ENCODE measurements around the gene TTC28. TPM values are rescaled to one million over a fixed set of nuclear protein-coding genes. Genes with fewer than 3 reads are reported as not detected.
"Not testable (repeated sequence)": the region's sequence is repeated elsewhere in the genome, so short reads cannot be mapped to it uniquely, and the experiment has no call there.

The TTC28 gene
- total RNA-seq, 2 experiments from 2014 or later: 1.6 to 1.9 TPM

- Mint-ChIP-seq H3K9me3 (peaks cover 5% of the 10 kb centered on the region), H3K27ac (no peak overlapping the region), H3K27me3 (ENCODE audit: low read depth) (peaks cover 4% of the 10 kb centered on the region), H3K4me3 (no peak overlapping the region), H3K4me1 (ENCODE audit: low read depth) (no peaks in the 10 kb centered on the region), H3K36me3 (ENCODE audit: low read depth) (no peaks in the 10 kb centered on the region)
- intact Hi-C loops (cut with micrococcal nuclease): no loop called here
- CTCF ChIA-PET: no interaction called here
- no peak for DNase-seq
These were observed 138.5 kb downstream of the TTC28 start for GRCh38 chr22:28541137-28541536.

DNA sequence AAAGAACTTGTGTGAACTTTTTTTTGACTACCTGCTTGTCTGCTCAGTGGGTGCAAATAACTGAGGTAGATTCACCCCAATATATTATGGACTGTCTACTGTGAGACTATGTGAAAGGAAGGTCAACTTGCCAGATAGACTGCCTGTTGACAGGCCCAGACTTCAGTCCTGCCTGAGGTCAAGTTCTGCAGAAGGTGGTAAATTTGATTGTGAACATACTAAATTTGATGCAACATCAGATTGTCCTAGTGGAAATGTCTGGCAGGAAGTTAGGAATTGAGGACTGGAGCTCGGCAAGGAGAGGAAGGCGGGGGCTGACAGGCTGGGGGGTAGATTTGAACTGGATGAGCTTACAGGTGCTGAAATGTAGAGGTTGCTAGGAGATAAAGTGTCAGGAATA lies 140.7 kb downstream of the TTC28 start:
- CTCF ChIA-PET: no interaction called here
- Mint-ChIP-seq H3K36me3 (ENCODE audit: low read depth) (no peaks in the 10 kb centered on the region), H3K4me3 (no peak overlapping the region), H3K4me1 (ENCODE audit: low read depth) (no peaks in the 10 kb centered on the region), H3K27ac (no peak overlapping the region), H3K27me3 (ENCODE audit: low read depth) (peaks cover 4% of the 10 kb centered on the region), H3K9me3 (peaks cover 5% of the 10 kb centered on the region)
- intact Hi-C loops (cut with micrococcal nuclease): no loop called here
- DNase-seq: no peak

- H3K4me1 Mint-ChIP-seq (ENCODE audit: low read depth); intact Hi-C loops (cut with micrococcal nuclease); H3K27ac Mint-ChIP-seq; H3K36me3 Mint-ChIP-seq (ENCODE audit: low read depth); H3K4me3 Mint-ChIP-seq; DNase-seq; CTCF ChIA-PET: not testable (repeated sequence)
- peaks cover 24% of the 10 kb centered on the region for H3K27me3 Mint-ChIP-seq (ENCODE audit: low read depth)
- peaks cover 14% of the 10 kb centered on the region for H3K9me3 Mint-ChIP-seq
These were observed 149.1 kb downstream of the TTC28 start for GRCh38 chr22:28530565-28530964.

DNA sequence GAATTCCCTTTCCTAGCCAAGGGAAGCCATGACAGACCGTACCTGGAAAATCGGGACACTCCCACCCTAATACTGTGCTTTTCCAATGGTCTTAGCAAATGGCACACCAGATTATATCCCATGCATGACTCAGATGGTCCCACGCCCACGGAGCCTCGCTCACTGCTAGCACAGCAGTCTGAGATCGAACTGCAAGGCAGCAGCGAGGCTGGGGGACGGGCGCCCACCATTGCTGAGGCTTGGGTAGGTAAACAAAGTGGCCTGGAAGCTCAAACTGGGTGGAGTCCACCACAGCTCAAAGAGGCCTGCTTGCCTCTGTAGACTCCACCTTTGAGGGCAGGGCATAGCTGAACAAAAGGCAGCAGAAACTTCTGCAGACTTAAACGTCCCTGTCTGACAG lies 150.5 kb downstream of the TTC28 start:
- CTCF ChIA-PET; intact Hi-C loops (cut with micrococcal nuclease); H3K4me3 Mint-ChIP-seq; DNase-seq; H3K36me3 Mint-ChIP-seq (ENCODE audit: low read depth); H3K4me1 Mint-ChIP-seq (ENCODE audit: low read depth); H3K27ac Mint-ChIP-seq: not testable (repeated sequence)
- Mint-ChIP-seq H3K9me3 (peaks cover 14% of the 10 kb centered on the region), H3K27me3 (ENCODE audit: low read depth) (peaks cover 24% of the 10 kb centered on the region)

DNA sequence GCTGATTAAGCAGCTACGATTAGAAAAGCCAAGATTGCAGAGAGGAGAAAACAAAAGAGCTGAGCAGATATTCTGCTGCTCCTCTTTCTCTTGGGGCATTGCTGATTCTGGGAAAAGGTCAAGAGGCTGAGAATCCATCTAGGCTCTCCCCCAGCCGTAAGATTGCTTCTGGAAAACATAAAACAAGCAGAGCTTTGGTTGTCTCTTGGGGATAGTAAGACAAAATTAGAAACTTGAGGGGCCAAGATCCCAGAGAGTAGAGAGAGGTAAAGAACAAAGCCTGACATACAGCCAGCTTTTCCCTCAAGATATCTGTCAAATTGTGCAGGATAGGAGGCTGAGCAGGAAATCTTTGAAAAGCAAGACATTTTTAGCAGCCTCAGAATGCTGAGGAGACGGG lies 158.2 kb downstream of the TTC28 start:
- CTCF ChIA-PET: interaction anchor here (1.1 kb wide), 1 partner anchor 8 kb away, joined by 5 read pairs; no protein-coding TSS in a partner anchor
- Mint-ChIP-seq H3K27ac (no peak overlapping the region), H3K36me3 (ENCODE audit: low read depth) (no peaks in the 10 kb centered on the region), H3K4me3 (no peak overlapping the region), H3K9me3 (no peaks in the 10 kb centered on the region), H3K27me3 (ENCODE audit: low read depth) (peaks cover 13% of the 10 kb centered on the region), H3K4me1 (ENCODE audit: low read depth) (no peaks in the 10 kb centered on the region)
- no peak for DNase-seq
- intact Hi-C loops (cut with micrococcal nuclease): no loop called here

- no peak for DNase-seq
- H3K27me3 Mint-ChIP-seq (ENCODE audit: low read depth): peaks cover 28% of the 10 kb centered on the region
- H3K27ac Mint-ChIP-seq: no peak overlapping the region
- peaks cover 17% of the 10 kb centered on the region for H3K9me3 Mint-ChIP-seq
- no peak overlapping the region for H3K4me3 Mint-ChIP-seq
- no peaks in the 10 kb centered on the region for H3K36me3 Mint-ChIP-seq (ENCODE audit: low read depth)
- H3K4me1 Mint-ChIP-seq (ENCODE audit: low read depth): no peaks in the 10 kb centered on the region
- intact Hi-C loops (cut with micrococcal nuclease): no loop called here
- CTCF ChIA-PET: no interaction called here
These were observed 165.3 kb downstream of the TTC28 start for GRCh38 chr22:28514321-28514821.

- Mint-ChIP-seq H3K9me3 (peaks cover 24% of the 10 kb centered on the region), H3K27me3 (ENCODE audit: low read depth) (peaks cover 27% of the 10 kb centered on the region)
- DNase-seq; H3K4me3 Mint-ChIP-seq; intact Hi-C loops (cut with micrococcal nuclease); H3K36me3 Mint-ChIP-seq (ENCODE audit: low read depth); H3K4me1 Mint-ChIP-seq (ENCODE audit: low read depth); H3K27ac Mint-ChIP-seq: not testable (repeated sequence)
- CTCF ChIA-PET: interaction anchor here (0.6 to 1.6 kb wide), 2 partner anchors 10 to 247 kb away, joined by 3 to 5 read pairs; no protein-coding TSS in a partner anchor
These were observed 167.3 kb downstream of the TTC28 start for GRCh38 chr22:28512387-28512786.

- CTCF ChIA-PET: interaction anchor here (0.6 to 0.7 kb wide), 2 partner anchors 66 to 488 kb away, joined by 3 to 4 read pairs; no protein-coding TSS in a partner anchor
- no peaks in the 10 kb centered on the region for H3K4me1 Mint-ChIP-seq (ENCODE audit: low read depth)
- no peak for DNase-seq
- intact Hi-C loops (cut with micrococcal nuclease): no loop called here
- H3K4me3 Mint-ChIP-seq: no peak overlapping the region
- peaks cover 26% of the 10 kb centered on the region for H3K9me3 Mint-ChIP-seq
- no peaks in the 10 kb centered on the region for H3K36me3 Mint-ChIP-seq (ENCODE audit: low read depth)
- no peak overlapping the region for H3K27ac Mint-ChIP-seq
- H3K27me3 Mint-ChIP-seq (ENCODE audit: low read depth): peaks cover 23% of the 10 kb centered on the region
These were observed 171.7 kb downstream of the TTC28 start for GRCh38 chr22:28507896-28508295.

GRCh38 chr22:28506150-28506535 lies 173.5 kb downstream of the TTC28 start:
- Mint-ChIP-seq H3K4me3 (no peak overlapping the region), H3K4me1 (ENCODE audit: low read depth) (no peaks in the 10 kb centered on the region), H3K36me3 (ENCODE audit: low read depth) (no peaks in the 10 kb centered on the region), H3K27me3 (ENCODE audit: low read depth) (peaks cover 21% of the 10 kb centered on the region), H3K27ac (no peak overlapping the region), H3K9me3 (peaks cover 16% of the 10 kb centered on the region)
- DNase-seq: no peak
- intact Hi-C loops (cut with micrococcal nuclease): no loop called here
- CTCF ChIA-PET: no interaction called here

GRCh38 chr22:28505416-28506149 lies 174.1 kb downstream of the TTC28 start:
- intact Hi-C loops (cut with micrococcal nuclease): no loop called here
- Mint-ChIP-seq H3K9me3 (peaks cover 10% of the 10 kb centered on the region), H3K27ac (no peak overlapping the region), H3K4me3 (no peak overlapping the region), H3K36me3 (ENCODE audit: low read depth) (no peaks in the 10 kb centered on the region), H3K4me1 (ENCODE audit: low read depth) (no peaks in the 10 kb centered on the region), H3K27me3 (ENCODE audit: low read depth) (peaks cover 15% of the 10 kb centered on the region)
- CTCF ChIA-PET: interaction anchor here (0.7 kb wide), 1 partner anchor 188 kb away, joined by 5 read pairs; no protein-coding TSS in a partner anchor
- no peak for DNase-seq

DNA sequence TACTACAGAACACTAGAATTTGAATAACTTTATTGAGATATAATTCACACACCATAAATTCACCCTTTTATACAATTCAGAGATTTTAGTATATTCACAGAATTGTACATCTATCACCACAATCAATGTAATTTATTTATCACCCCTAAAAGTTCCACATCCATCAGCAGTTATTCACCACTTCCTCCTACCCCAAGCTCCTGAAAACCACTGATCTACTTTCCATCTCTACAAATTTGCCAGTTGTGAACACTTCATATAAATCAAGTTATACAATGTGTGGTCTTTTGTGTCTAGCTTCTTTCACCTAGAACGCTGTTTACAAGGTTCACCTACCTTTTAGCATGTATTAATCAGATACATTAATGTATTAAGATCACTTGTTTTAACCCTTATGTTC lies 179.6 kb downstream of the TTC28 start:
- H3K9me3 Mint-ChIP-seq: no peaks in the 10 kb centered on the region
- H3K27ac Mint-ChIP-seq: no peak overlapping the region
- intact Hi-C loops (cut with micrococcal nuclease): no loop called here
- CTCF ChIA-PET: no interaction called here
- no peak for DNase-seq
- no peak overlapping the region for H3K4me3 Mint-ChIP-seq
- H3K4me1 Mint-ChIP-seq (ENCODE audit: low read depth): no peaks in the 10 kb centered on the region
- peaks cover 20% of the 10 kb centered on the region for H3K27me3 Mint-ChIP-seq (ENCODE audit: low read depth)
- no peaks in the 10 kb centered on the region for H3K36me3 Mint-ChIP-seq (ENCODE audit: low read depth)

DNA sequence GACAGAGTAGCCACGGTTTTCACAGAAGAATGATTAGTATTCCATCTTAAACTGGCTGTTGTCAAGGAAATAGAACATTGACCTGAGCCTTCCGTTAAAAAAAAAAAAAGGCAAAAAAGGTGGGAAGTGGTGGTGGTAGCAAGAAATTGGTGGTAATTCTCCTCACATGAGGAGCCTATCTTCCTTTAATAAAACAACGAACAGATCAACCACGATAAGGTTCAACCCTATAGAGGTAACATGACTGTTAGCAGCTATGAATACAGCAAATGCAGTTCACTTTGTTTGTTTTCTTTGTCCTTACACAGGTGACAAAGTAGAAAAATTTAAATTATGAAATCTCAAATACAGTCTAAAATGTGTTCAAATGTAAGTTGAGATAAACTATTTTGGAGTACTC lies 181.6 kb downstream of the TTC28 start:
- no peak overlapping the region for H3K4me3 Mint-ChIP-seq

GRCh38 chr22:28497188-28497587 lies 182.5 kb downstream of the TTC28 start:
- Mint-ChIP-seq H3K4me1 (ENCODE audit: low read depth) (no peaks in the 10 kb centered on the region), H3K9me3 (no peaks in the 10 kb centered on the region), H3K36me3 (ENCODE audit: low read depth) (no peaks in the 10 kb centered on the region), H3K27ac (no peak overlapping the region), H3K27me3 (ENCODE audit: low read depth) (peaks cover 22% of the 10 kb centered on the region), H3K4me3 (no peak overlapping the region)
- no peak for DNase-seq
- CTCF ChIA-PET: no interaction called here
- intact Hi-C loops (cut with micrococcal nuclease): no loop called here

More for the DNA sequence above, 181.6 kb downstream of the TTC28 start:
- no peak for DNase-seq
- no peaks in the 10 kb centered on the region for H3K36me3 Mint-ChIP-seq (ENCODE audit: low read depth)
- intact Hi-C loops (cut with micrococcal nuclease): no loop called here
- peaks cover 24% of the 10 kb centered on the region for H3K27me3 Mint-ChIP-seq (ENCODE audit: low read depth)
- H3K9me3 Mint-ChIP-seq: no peaks in the 10 kb centered on the region
- CTCF ChIA-PET: no interaction called here
- H3K4me1 Mint-ChIP-seq (ENCODE audit: low read depth): no peaks in the 10 kb centered on the region
- no peak overlapping the region for H3K27ac Mint-ChIP-seq

All from activated naive CD4-positive, alpha-beta T cell treated with anti-CD3 and anti-CD28 coated beads for 36 hours (primary cell).